Right cardiac atrium (tissue), 5 donors: ENCODE results near the gene ZNF747. TPM values are rescaled to one million over a fixed set of nuclear protein-coding genes. Genes with fewer than 3 reads are reported as not detected.

Experiments
- ATAC-seq, 2 donors: fragments of 200-7000 bp; cut with Tn5 transposase; one replicate each; pipeline versions ENCODE4 v1.8.0 to v1.9.1; 2020; ENCODE audit warnings: moderate library complexity in 2 of 2, mild to moderate bottlenecking in 1 of 2
- DNase-seq, 3 donors: peaks; one replicate each; pipeline ENCODE4 v3.0.0-alpha.2; 2020
- H3K27ac ChIP-seq: one replicate; pipeline ENCODE4 v1.5.1; 2013; ENCODE audit warnings: mild to moderate bottlenecking, low read length, control low read depth, moderate library complexity
- H3K27me3 ChIP-seq: one replicate; pipeline ENCODE4 v1.6.1; 2013; ENCODE audit not compliant: control insufficient read depth, insufficient read depth
- H3K4me1 ChIP-seq: one replicate; pipeline ENCODE4 v1.6.1; 2013; ENCODE audit warnings: low read length; ENCODE audit not compliant: control insufficient read depth, insufficient read depth
- H3K4me3 ChIP-seq: one replicate; pipeline ENCODE4 v1.5.1; 2013; ENCODE audit warnings: low read length, control low read depth
- H3K9me3 ChIP-seq: one replicate; pipeline ENCODE4 v1.6.1; 2013; ENCODE audit warnings: low read length; ENCODE audit not compliant: control insufficient read depth
- WGBS: extraction: QIAGEN DNeasy Blood & Tissue Kit; methylation state at CpG from one replicate; pipeline ENCODE4 v1.1.7; 2013; 5-methylcytosine and 5-hydroxymethylcytosine counted together
- intact Hi-C, 4 donors: fragments of 100-400 bp; cut with DNase I; formaldehyde crosslinking; loops; one replicate each; pipeline versions ENCODE4 v1.11.0 to v1.14.0; 2022 to 2023
- polyA plus RNA-seq: library from polyadenylated mRNA; stranded (reverse); fragments of 200-250 nt; gene quantifications from one replicate; pipeline ENCODE4 v1.2.3, GENCODE V29; 2013
- total RNA-seq, 4 donors: library from RNA; stranded (reverse); fragmentation: NEBNext Ultra II Directional; extraction: Animal tissue kit (Norgen Biotek cat#: 25700); gene quantifications; one replicate each; pipeline ENCODE4 v1.2.1, GENCODE V29; 2021
- donor health status: healthy with polysubstance abuse.
- donor health status: DM: no; HTN: yes; CAD: no.
- donor health status: DM: no; HTN: no; CAD: no.
- donor health status: DM: no; HTN: yes; CAD: no; lungs with severe emphysema.
- donor health status: DM: yes; HTN: yes; CAD: no.

The ZNF747 gene
- total and polyA plus RNA-seq, 5 donors: 9.1 to 14.6 (median 11.5) TPM

GRCh38 chr16:30557707-30557956 lies 23.0 kb upstream of the ZNF747 start:
- DNase-seq: peak in 1 of 3 donors; percentile 32

GRCh38 chr16:30556125-30556473 lies 21.4 kb upstream of the ZNF747 start:
- 52% methylated on average over 10 of the region's 10 CpGs for WGBS
- Histone ChIP-seq H3K9me3 (no peaks in the 10 kb centered on the region), H3K27ac (no peak overlapping the region), H3K27me3 (no peaks in the 10 kb centered on the region), H3K4me3 (no peak overlapping the region), H3K4me1 (peaks cover 7% of the 10 kb centered on the region)
- intact Hi-C loops: no loop called here
- ATAC-seq: no peak
- peak in 1 of 3 donors; percentile 53 for DNase-seq

More at GRCh38 chr16:30557707-30557956, 23.0 kb upstream of the ZNF747 start:
- peak overlapping the region; percentile 68 for H3K4me3 ChIP-seq
- H3K4me1 ChIP-seq: peaks cover 7% of the 10 kb centered on the region
- H3K27ac ChIP-seq: peak overlapping the region; percentile 94
- H3K9me3 ChIP-seq: no peaks in the 10 kb centered on the region
- peak in 1 of 2 donors; percentile 4 for ATAC-seq
- H3K27me3 ChIP-seq: no peaks in the 10 kb centered on the region
- whole genome bisulfite sequencing: under 1% methylated on average over 17 of the region's 17 CpGs
- intact Hi-C loops: no loop called here

GRCh38 chr16:30555315-30556124 lies 20.9 kb upstream of the ZNF747 start:
- 93% methylated on average over 69 of the region's 69 CpGs for WGBS

GRCh38 chr16:30554557-30555314 lies 20.1 kb upstream of the ZNF747 start:
- DNase-seq (no peak), ATAC-seq (no peak)
- H3K27ac ChIP-seq: no peak overlapping the region
- H3K9me3 ChIP-seq: no peaks in the 10 kb centered on the region
- peaks cover 7% of the 10 kb centered on the region for H3K4me1 ChIP-seq
- WGBS: 94% methylated on average over 18 of the region's 18 CpGs
- no peaks in the 10 kb centered on the region for H3K27me3 ChIP-seq
- intact Hi-C loops: no loop called here
- no peak overlapping the region for H3K4me3 ChIP-seq

More at GRCh38 chr16:30555315-30556124, 20.9 kb upstream of the ZNF747 start:
- DNase-seq (peak in 1 of 3 donors; percentile 66), ATAC-seq (no peak)
- intact Hi-C loops: no loop called here
- H3K4me3 ChIP-seq: no peak overlapping the region
- H3K27ac ChIP-seq: no peak overlapping the region
- H3K9me3 ChIP-seq: no peaks in the 10 kb centered on the region
- H3K27me3 ChIP-seq: no peaks in the 10 kb centered on the region
- H3K4me1 ChIP-seq: peaks cover 7% of the 10 kb centered on the region

GRCh38 chr16:30553393-30553899 lies 18.8 kb upstream of the ZNF747 start:
- H3K27ac ChIP-seq: peak overlapping the region; percentile 23
- DNase-seq (peak in 1 of 3 donors; percentile 23), ATAC-seq (no peak)
- intact Hi-C loops: no loop called here
- H3K27me3 ChIP-seq: no peaks in the 10 kb centered on the region
- H3K9me3 ChIP-seq: no peaks in the 10 kb centered on the region
- 83% methylated on average over 2 of the region's 2 CpGs for WGBS
- H3K4me1 ChIP-seq: peaks cover 7% of the 10 kb centered on the region
- no peak overlapping the region for H3K4me3 ChIP-seq

- H3K4me1 ChIP-seq: peaks cover 8% of the 10 kb centered on the region
- intact Hi-C loops: no loop called here
- no peaks in the 10 kb centered on the region for H3K9me3 ChIP-seq
- peak overlapping the region; percentile 23 for H3K27ac ChIP-seq
- 73% methylated on average over 4 of the region's 4 CpGs for WGBS
- no peak for ATAC-seq
- DNase-seq: peak in 1 of 3 donors; percentile 21
- H3K27me3 ChIP-seq: no peaks in the 10 kb centered on the region
- no peak overlapping the region for H3K4me3 ChIP-seq
Observed at GRCh38 chr16:30552956-30553355, 18.3 kb upstream of the ZNF747 start.

GRCh38 chr16:30551781-30552180 lies 17.1 kb upstream of the ZNF747 start:
- H3K27me3 ChIP-seq: no peaks in the 10 kb centered on the region
- H3K9me3 ChIP-seq: no peaks in the 10 kb centered on the region
- peaks cover 7% of the 10 kb centered on the region for H3K4me1 ChIP-seq
- DNase-seq (peak in 1 of 3 donors; percentile 49), ATAC-seq (no peak)
- 69% methylated on average over 3 of the region's 3 CpGs for WGBS
- intact Hi-C loops: no loop called here
- no peak overlapping the region for H3K27ac ChIP-seq
- no peak overlapping the region for H3K4me3 ChIP-seq

GRCh38 chr16:30548416-30549253 lies 14.0 kb upstream of the ZNF747 start:
- WGBS: 65% methylated on average over 8 of the region's 8 CpGs
- intact Hi-C loops: no loop called here
- H3K27ac ChIP-seq: peak overlapping the region; percentile 97
- peaks cover 7% of the 10 kb centered on the region for H3K4me1 ChIP-seq
- ATAC-seq: peak in 1 of 2 donors; percentile 20
- H3K9me3 ChIP-seq: no peaks in the 10 kb centered on the region
- no peaks in the 10 kb centered on the region for H3K27me3 ChIP-seq
- no peak overlapping the region for H3K4me3 ChIP-seq
- no peak for DNase-seq

GRCh38 chr16:30546115-30546514 lies 11.5 kb upstream of the ZNF747 start:
- Histone ChIP-seq H3K4me3 (no peak overlapping the region), H3K9me3 (no peaks in the 10 kb centered on the region), H3K27me3 (no peaks in the 10 kb centered on the region), H3K4me1 (peaks cover 5% of the 10 kb centered on the region), H3K27ac (no peak overlapping the region)
- intact Hi-C loops: no loop called here
- WGBS: 70% methylated on average over 8 of the region's 8 CpGs
- ATAC-seq: no peak
- DNase-seq: peak in 1 of 3 donors; percentile 14

GRCh38 chr16:30543067-30543466 lies 8.4 kb upstream of the ZNF747 start:
- DNase-seq: no peak
- no peak overlapping the region for H3K4me3 ChIP-seq
- H3K9me3 ChIP-seq: no peaks in the 10 kb centered on the region
- no peaks in the 10 kb centered on the region for H3K27me3 ChIP-seq
- WGBS: 78% methylated on average over 5 of the region's 5 CpGs
- H3K27ac ChIP-seq: no peak overlapping the region
- H3K4me1 ChIP-seq: peaks cover 2% of the 10 kb centered on the region
- intact Hi-C loops: no loop called here
- ATAC-seq: no peak
